ENCODE data around the gene PLEKHM2.

The PLEKHM2 gene

GRCh38 chr1:15770313-15770962 lies 86.3 kb downstream of the PLEKHM2 start:
- Histone ChIP-seq H3K27me3 (ENCODE audit: insufficient read depth, low read depth, severe bottlenecking) (no peaks in the 10 kb centered on the region), H3K27ac (no peak overlapping the region), H3K36me3 (peaks cover 39% of the 10 kb centered on the region), H3K4me3 (ENCODE audit: low read depth, low read length) (no peak overlapping the region), H3K9me3 (ENCODE audit: severe bottlenecking) (no peaks in the 10 kb centered on the region)
- TF ChIP-seq CTCF (IDR thresholded peaks at IDR 0.05; ENCODE audit: low read depth, low read length) = no peak
- DNase-seq = no peak

GRCh38 chr1:15771836-15772515 lies 87.9 kb downstream of the PLEKHM2 start:
- DNase-seq = no peak
- H3K27me3 ChIP-seq (ENCODE audit: insufficient read depth, low read depth, severe bottlenecking) = no peaks in the 10 kb centered on the region
- H3K36me3 ChIP-seq = peaks cover 31% of the 10 kb centered on the region
- no peak overlapping the region for H3K27ac ChIP-seq
- H3K4me3 ChIP-seq (ENCODE audit: low read depth, low read length) = no peak overlapping the region
- H3K9me3 ChIP-seq (ENCODE audit: severe bottlenecking) = no peaks in the 10 kb centered on the region
- TF ChIP-seq CTCF (IDR thresholded peaks at IDR 0.05; ENCODE audit: low read depth, low read length) = no peak

- no peak for DNase-seq
- peaks cover 23% of the 10 kb centered on the region for H3K36me3 ChIP-seq
These were observed 91.6 kb downstream of the PLEKHM2 start for GRCh38 chr1:15775706-15776105.

GRCh38 chr1:15777909-15778707 lies 94.0 kb downstream of the PLEKHM2 start:
- Histone ChIP-seq H3K4me3 (ENCODE audit: low read depth, low read length) (no peak overlapping the region), H3K27ac (no peak overlapping the region), H3K9me3 (ENCODE audit: severe bottlenecking) (no peaks in the 10 kb centered on the region), H3K36me3 (peaks cover 11% of the 10 kb centered on the region), H3K27me3 (ENCODE audit: insufficient read depth, low read depth, severe bottlenecking) (no peaks in the 10 kb centered on the region)
- no peak for DNase-seq
- no peak for TF ChIP-seq CTCF (IDR thresholded peaks at IDR 0.05; ENCODE audit: low read depth, low read length)

More at GRCh38 chr1:15775706-15776105, 91.6 kb downstream of the PLEKHM2 start:
- H3K27ac ChIP-seq = no peak overlapping the region
- no peak overlapping the region for H3K4me3 ChIP-seq (ENCODE audit: low read depth, low read length)
- TF ChIP-seq CTCF (IDR thresholded peaks at IDR 0.05; ENCODE audit: low read depth, low read length) = no peak
- no peaks in the 10 kb centered on the region for H3K27me3 ChIP-seq (ENCODE audit: insufficient read depth, low read depth, severe bottlenecking)
- no peaks in the 10 kb centered on the region for H3K9me3 ChIP-seq (ENCODE audit: severe bottlenecking)
